ENCODE measurements around the gene SLC6A6.

SLC6A6 gene

GRCh38 chr3:14525685-14526631 lies 123.6 kb downstream of the SLC6A6 start:
- H3K4me3 ChIP-seq (ENCODE audit: low read depth, low read length) = no peak overlapping the region
- H3K9ac ChIP-seq = no peak overlapping the region
- TF ChIP-seq CTCF (IDR thresholded peaks at IDR 0.05) = no peak

DNA sequence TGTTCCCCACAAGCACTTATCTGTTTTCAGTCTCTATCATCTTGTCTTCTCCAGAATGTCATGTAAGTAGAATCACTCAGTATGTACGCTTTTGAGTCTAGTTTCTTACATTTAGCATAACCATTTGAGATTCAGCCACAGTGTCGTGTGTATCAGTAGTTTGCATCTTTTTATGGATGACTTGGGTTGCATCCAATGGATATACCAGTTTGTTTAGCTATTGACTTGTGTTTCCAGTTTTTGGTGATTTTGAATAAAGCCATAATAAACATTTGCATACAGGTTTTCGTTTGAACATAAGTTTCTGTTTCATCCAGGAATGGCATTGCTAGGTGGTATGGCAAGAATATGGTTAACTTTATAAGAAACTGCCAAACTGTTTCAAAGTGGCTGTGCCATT lies 125.7 kb downstream of the SLC6A6 start:
- Histone ChIP-seq H3K36me3 (ENCODE audit: control insufficient read depth, insufficient read depth, low read length) (no peaks in the 10 kb centered on the region), H3K9me3 (ENCODE audit: control insufficient read depth, low read length) (no peaks in the 10 kb centered on the region), H3K4me2 (ENCODE audit: low read length) (no peak overlapping the region), H3K27ac (no peak overlapping the region), H2AFZ (no peak overlapping the region), H3K27me3 (ENCODE audit: control insufficient read depth, insufficient read depth, low read length) (no peaks in the 10 kb centered on the region), H3K4me3 (ENCODE audit: low read depth, low read length) (no peak overlapping the region), H3K79me2 (no peaks in the 10 kb centered on the region), H3K9ac (no peak overlapping the region), H3K4me1 (no peaks in the 10 kb centered on the region)
- TF ChIP-seq CTCF (IDR thresholded peaks at IDR 0.05) = no peak

More at GRCh38 chr3:14525685-14526631, 123.6 kb downstream of the SLC6A6 start:
- no peaks in the 10 kb centered on the region for H3K27me3 ChIP-seq (ENCODE audit: control insufficient read depth, insufficient read depth, low read length)
- H2AFZ ChIP-seq = no peak overlapping the region
- no peaks in the 10 kb centered on the region for H3K4me1 ChIP-seq
- no peaks in the 10 kb centered on the region for H3K79me2 ChIP-seq
- no peaks in the 10 kb centered on the region for H3K36me3 ChIP-seq (ENCODE audit: control insufficient read depth, insufficient read depth, low read length)
- H3K4me2 ChIP-seq (ENCODE audit: low read length) = no peak overlapping the region
- H3K27ac ChIP-seq = no peak overlapping the region
- no peaks in the 10 kb centered on the region for H3K9me3 ChIP-seq (ENCODE audit: control insufficient read depth, low read length)

- Histone ChIP-seq H3K79me2 (no peaks in the 10 kb centered on the region), H3K27me3 (ENCODE audit: control insufficient read depth, insufficient read depth, low read length) (no peaks in the 10 kb centered on the region), H3K4me1 (no peaks in the 10 kb centered on the region), H3K36me3 (ENCODE audit: control insufficient read depth, insufficient read depth, low read length) (no peaks in the 10 kb centered on the region), H3K27ac (no peak overlapping the region), H3K9me3 (ENCODE audit: control insufficient read depth, low read length) (no peaks in the 10 kb centered on the region), H3K9ac (no peak overlapping the region), H2AFZ (no peak overlapping the region), H3K4me2 (ENCODE audit: low read length) (no peak overlapping the region), H3K4me3 (ENCODE audit: low read depth, low read length) (no peak overlapping the region)
- no peak for TF ChIP-seq CTCF (IDR thresholded peaks at IDR 0.05)
Measured at GRCh38 chr3:14531856-14532395, 129.5 kb downstream of the SLC6A6 start.

GRCh38 chr3:14532691-14533456 lies 130.5 kb downstream of the SLC6A6 start:
- no peak for TF ChIP-seq CTCF (IDR thresholded peaks at IDR 0.05)
- no peak overlapping the region for H3K27ac ChIP-seq
- H3K4me2 ChIP-seq (ENCODE audit: low read length) = no peak overlapping the region
- no peaks in the 10 kb centered on the region for H3K9me3 ChIP-seq (ENCODE audit: control insufficient read depth, low read length)
- no peak overlapping the region for H3K4me3 ChIP-seq (ENCODE audit: low read depth, low read length)
- H3K36me3 ChIP-seq (ENCODE audit: control insufficient read depth, insufficient read depth, low read length) = no peaks in the 10 kb centered on the region
- H3K4me1 ChIP-seq = no peaks in the 10 kb centered on the region
- no peak overlapping the region for H2AFZ ChIP-seq
- no peaks in the 10 kb centered on the region for H3K79me2 ChIP-seq
- H3K27me3 ChIP-seq (ENCODE audit: control insufficient read depth, insufficient read depth, low read length) = no peaks in the 10 kb centered on the region
- no peak overlapping the region for H3K9ac ChIP-seq
